Esophagus squamous epithelium (tissue), 5 donors: ENCODE data around the gene PPT2. TPM values are rescaled to one million over a fixed set of nuclear protein-coding genes. Genes with fewer than 3 reads are reported as not detected.

Source experiments
- DNase-seq: peaks from one replicate; lab custom pipeline; 2025; lab: John Stamatoyannopoulos, UW
- H3K27ac ChIP-seq, 4 donors: fragments of 200-600 bp; sonication (generic); one replicate each; pipeline ENCODE4 v1.5.1; 2016 to 2019; ENCODE audit warnings: mild to moderate bottlenecking in 1 of 4
- H3K27me3 ChIP-seq, 4 donors: fragments of 200-600 bp; sonication (generic); 1 replicate in 3 of 4; 2 replicates in 1 of 4; pipeline versions ENCODE4 v1.5.1 to v1.6.0; 2017 to 2021; ENCODE audit warnings: antibody characterized with exemption in 1 of 4
- H3K36me3 ChIP-seq, 3 donors: fragments of 200-600 bp; sonication (generic); one replicate each; pipeline ENCODE4 v1.5.1; 2016 to 2019
- H3K4me1 ChIP-seq, 3 donors: fragments of 200-600 bp; sonication (generic); one replicate each; pipeline ENCODE4 v1.5.1; 2017 to 2019
- H3K4me3 ChIP-seq, 4 donors: fragments of 200-600 bp; sonication (generic); 1 replicate in 3 of 4; 2 replicates in 1 of 4; pipeline ENCODE4 v1.5.1; 2016 to 2019; ENCODE audit warnings: mild to moderate bottlenecking in 2 of 4, moderate library complexity in 1 of 4
- H3K9me3 ChIP-seq, 3 donors: fragments of 200-600 bp; sonication (generic); one replicate each; pipeline ENCODE4 v1.5.1; 2016 to 2019
- CTCF ChIP-seq, 6 experiments: fragments of 450-650 bp in 4 of 6; fragments of 200-600 bp in 2 of 6; sonication (generic) in 2 of 6; IDR thresholded peaks; one replicate each; pipeline ENCODE4 v1.5.1; 2016 to 2019; ENCODE audit warnings: antibody characterized with exemption in 6 of 6, mild to moderate bottlenecking in 4 of 6, moderate library complexity in 4 of 6
- POLR2A ChIP-seq, 4 donors: fragments of 450-650 bp; IDR thresholded peaks; one replicate each; pipeline ENCODE4 v1.6.1; 2017; ENCODE audit warnings: antibody characterized with exemption in 4 of 4, mild to moderate bottlenecking in 4 of 4, moderate library complexity in 3 of 4
- WGBS, 2 donors: methylation state at CpG; one replicate each; pipeline ENCODE4 v1.1.5; 2018; 5-methylcytosine and 5-hydroxymethylcytosine counted together
- intact Hi-C: fragments of 100-400 bp; cut with DNase I; formaldehyde crosslinking; loops from one replicate; pipeline ENCODE4 v1.15.0; 2022
- total RNA-seq, 4 donors: library from RNA; depleted of rRNA; stranded (reverse); fragments of >200 nt; gene quantifications; one replicate each; pipeline ENCODE4 v1.1.0, GENCODE V29; 2016
- donor health status: DM: yes; HTN: yes; CAD: no.

The PPT2 gene
- total RNA-seq, 4 donors from 2014 or later: 17.3 to 133 (median 23.7) TPM

DNA sequence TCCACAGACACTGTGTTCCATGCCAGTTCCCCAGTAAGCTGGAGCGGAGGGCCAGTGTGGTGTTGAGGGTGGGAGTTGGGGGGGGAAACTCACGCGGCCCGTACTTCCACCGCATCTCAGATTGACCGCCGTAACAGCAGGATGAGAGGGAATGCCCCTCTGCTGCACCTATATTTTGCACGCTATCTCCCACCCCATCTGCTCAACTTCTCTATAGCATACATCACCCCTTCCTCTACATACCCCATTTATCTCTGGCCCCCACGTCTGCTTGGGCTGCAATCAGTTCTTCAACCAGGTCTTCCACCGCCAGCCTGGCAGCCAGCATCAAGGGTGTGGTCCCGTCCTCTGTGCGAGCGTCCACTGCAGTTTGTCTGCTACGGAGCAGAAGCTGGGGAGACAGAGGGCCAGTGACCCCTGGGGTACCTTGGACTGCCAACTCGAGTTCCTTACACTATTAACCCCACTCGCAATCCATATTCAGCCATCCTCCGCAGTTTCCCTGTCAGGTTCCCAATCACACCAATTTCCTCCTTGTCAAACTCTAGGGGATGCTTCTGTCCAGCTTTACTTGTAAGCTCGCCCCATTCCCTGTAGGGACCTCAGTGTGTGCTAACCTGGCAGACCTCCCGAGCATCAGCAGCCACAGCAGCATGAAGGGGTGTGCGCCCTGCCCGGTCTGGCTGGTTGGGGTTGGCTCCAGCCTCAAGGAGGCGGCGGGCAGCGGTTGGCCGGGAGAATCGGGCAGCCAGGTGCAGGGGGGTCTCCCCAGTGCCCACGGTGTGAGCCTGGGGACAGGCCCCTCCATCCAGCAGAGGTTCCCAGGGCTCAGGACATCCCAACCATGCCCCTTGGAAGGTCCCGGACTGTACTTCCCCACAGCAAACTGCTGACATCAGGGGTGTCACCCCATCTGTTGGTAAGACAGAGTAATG lies 43.0 kb downstream of the PPT2 start:
- no peak for DNase-seq
- intact Hi-C loops: no loop called here

GRCh38 chr6:32198345-32198696 lies 44.4 kb downstream of the PPT2 start:
- Histone ChIP-seq H3K9me3 (no peaks in the 10 kb centered on the region), H3K4me3 (no peak overlapping the region), H3K36me3 (no peaks in the 10 kb centered on the region), H3K27ac (no peak overlapping the region), H3K4me1 (peaks cover 0 to 38% (median 16%) of the 10 kb centered on the region in 3 donors), H3K27me3 (peaks cover 0 to 4% (median 0%) of the 10 kb centered on the region in 4 donors)
- no peak for DNase-seq
- intact Hi-C loops: no loop called here
- 63% methylated on average over 3 of the region's 3 CpGs; no CpG with 5 or more reads in 1 of the 2 donors for WGBS, 2 donors
- no peak for TF ChIP-seq POLR2A (IDR thresholded peaks at IDR 0.05)

More for the DNA sequence above, 43.0 kb downstream of the PPT2 start:
- Histone ChIP-seq H3K4me3 (peak overlapping the region; percentile 81 to 96 (median 82)), H3K27me3 (peaks cover 0 to under 1% (median 0%) of the 10 kb centered on the region in 4 donors), H3K27ac (peak overlapping the region; percentile 98 to 100 (median 99)), H3K4me1 (peaks cover 5 to 52% (median 24%) of the 10 kb centered on the region in 3 donors), H3K9me3 (no peaks in the 10 kb centered on the region), H3K36me3 (no peaks in the 10 kb centered on the region)
- TF ChIP-seq CTCF (IDR thresholded peaks at IDR 0.05) (no peak), POLR2A (IDR thresholded peaks at IDR 0.05) (no peak)
- WGBS, 2 donors: 36 to 38% methylated on average over 15 to 19 of the region's 28 CpGs

DNA sequence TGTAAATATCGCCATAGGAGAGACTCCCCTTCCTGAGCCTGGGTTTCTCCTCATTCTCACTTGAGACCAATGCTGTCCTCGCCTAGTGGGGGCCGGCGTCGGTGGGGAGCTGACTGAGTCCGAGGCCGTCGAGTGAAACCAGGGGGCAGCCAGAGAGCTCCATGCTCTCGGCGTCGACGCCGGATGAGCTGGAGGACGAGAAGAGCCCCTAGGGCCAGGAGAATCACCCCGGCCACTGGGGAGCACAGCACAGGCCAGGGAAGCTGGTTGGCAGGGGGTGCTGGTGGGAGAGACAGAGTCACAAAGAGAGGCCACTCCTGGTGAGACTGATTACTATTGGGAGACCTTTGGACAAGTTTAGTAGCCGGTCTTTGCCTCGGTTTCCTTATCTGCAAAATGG lies 44.9 kb downstream of the PPT2 start:
- peaks cover 0 to 4% (median 0%) of the 10 kb centered on the region in 4 donors for H3K27me3 ChIP-seq
- intact Hi-C loops: no loop called here
- H3K4me3 ChIP-seq: no peak overlapping the region
- WGBS, 2 donors: 63 to 70% methylated on average over 2 to 3 of the region's 17 CpGs
- H3K36me3 ChIP-seq: peaks cover 0 to 3% (median 0%) of the 10 kb centered on the region in 3 donors
- no peaks in the 10 kb centered on the region for H3K9me3 ChIP-seq
- no peak for DNase-seq
- TF ChIP-seq POLR2A (IDR thresholded peaks at IDR 0.05) (no peak), CTCF (IDR thresholded peaks at IDR 0.05) (no peak)
- H3K27ac ChIP-seq: no peak overlapping the region
- H3K4me1 ChIP-seq: peaks cover 0 to 32% (median 16%) of the 10 kb centered on the region in 3 donors

- DNase-seq: no peak
- intact Hi-C loops: no loop called here
- Histone ChIP-seq H3K27ac (no peak overlapping the region), H3K9me3 (no peaks in the 10 kb centered on the region), H3K4me3 (no peak overlapping the region), H3K27me3 (peaks cover 0 to 4% (median 0%) of the 10 kb centered on the region in 4 donors), H3K4me1 (peaks cover 0 to 18% (median 6%) of the 10 kb centered on the region in 3 donors), H3K36me3 (peaks cover 0 to 6% (median 0%) of the 10 kb centered on the region in 3 donors)
- WGBS, 2 donors: 93 to 100% methylated on average over 2 to 10 of the region's 13 CpGs
- TF ChIP-seq CTCF (IDR thresholded peaks at IDR 0.05): no peak
These were observed 47.0 kb downstream of the PPT2 start for GRCh38 chr6:32200711-32201475.

DNA sequence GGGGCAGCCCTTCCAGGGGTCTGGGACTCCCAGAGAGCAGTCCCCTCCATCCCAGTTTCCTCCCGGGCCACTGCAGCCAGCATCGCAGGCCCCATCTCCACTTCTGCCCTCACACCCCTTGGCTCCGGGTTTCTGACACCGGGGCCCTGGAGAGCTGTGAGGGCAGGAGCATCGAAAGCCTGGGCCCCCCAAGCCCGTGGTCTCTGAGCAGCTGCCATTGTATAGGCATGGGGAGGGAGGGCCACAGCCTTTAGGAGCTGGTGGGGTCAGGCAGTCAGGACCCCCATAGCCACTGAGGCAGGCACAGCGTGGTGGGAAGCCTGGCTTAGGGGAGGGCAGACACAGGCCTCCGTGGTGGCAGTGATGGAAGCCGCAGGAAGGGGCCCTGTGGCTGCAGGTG lies 48.2 kb downstream of the PPT2 start:
- Histone ChIP-seq H3K4me1 (peaks cover 0 to 6% (median under 1%) of the 10 kb centered on the region in 3 donors), H3K27ac (no peak overlapping the region), H3K36me3 (peaks cover 0 to 6% (median 0%) of the 10 kb centered on the region in 3 donors), H3K9me3 (no peaks in the 10 kb centered on the region), H3K4me3 (no peak overlapping the region), H3K27me3 (peaks cover 0 to 4% (median 0%) of the 10 kb centered on the region in 4 donors)
- no peak for DNase-seq
- TF ChIP-seq CTCF (IDR thresholded peaks at IDR 0.05) (no peak), POLR2A (IDR thresholded peaks at IDR 0.05) (no peak)
- 60 to 100% methylated on average over 1 of the region's 9 CpGs for WGBS, 2 donors
- intact Hi-C loops: no loop called here
